Measurements from ENCODE around the gene IZUMO4.
A peak's percentile ranks its signal among the peaks of the same experiment; 100 is the strongest.

IZUMO4 gene

DNA sequence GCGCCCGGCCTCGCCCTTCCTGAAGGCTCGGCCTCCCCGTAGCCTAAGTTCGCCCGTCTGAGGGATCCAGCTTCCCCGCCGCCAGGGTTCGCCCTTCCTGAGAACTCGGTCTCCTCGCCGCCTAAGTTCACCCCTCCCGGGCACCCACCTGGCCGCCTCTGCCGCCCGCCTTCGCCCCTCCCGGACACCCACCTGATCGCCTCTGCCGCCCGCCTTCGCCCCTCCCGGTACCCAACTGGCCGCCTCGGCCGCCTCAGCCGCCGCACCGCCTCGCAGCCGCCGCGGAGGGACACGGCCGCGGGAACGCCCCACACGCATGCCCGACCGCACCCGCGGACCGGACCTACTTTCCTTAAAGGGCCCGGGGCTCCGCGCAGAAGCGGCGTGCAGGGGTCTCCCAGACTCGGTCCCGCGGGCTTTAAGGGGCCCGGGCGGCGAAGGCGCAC is 658 bp upstream of the IZUMO4 start, which contains the start of gene MOB3A:
MOB3A (minus strand) TSS at position 293 of the 446 bp plus-strand sequence. CDS start 17,766 bp downstream, outside the sequence.
- TF ChIP-seq, protein P1, sequence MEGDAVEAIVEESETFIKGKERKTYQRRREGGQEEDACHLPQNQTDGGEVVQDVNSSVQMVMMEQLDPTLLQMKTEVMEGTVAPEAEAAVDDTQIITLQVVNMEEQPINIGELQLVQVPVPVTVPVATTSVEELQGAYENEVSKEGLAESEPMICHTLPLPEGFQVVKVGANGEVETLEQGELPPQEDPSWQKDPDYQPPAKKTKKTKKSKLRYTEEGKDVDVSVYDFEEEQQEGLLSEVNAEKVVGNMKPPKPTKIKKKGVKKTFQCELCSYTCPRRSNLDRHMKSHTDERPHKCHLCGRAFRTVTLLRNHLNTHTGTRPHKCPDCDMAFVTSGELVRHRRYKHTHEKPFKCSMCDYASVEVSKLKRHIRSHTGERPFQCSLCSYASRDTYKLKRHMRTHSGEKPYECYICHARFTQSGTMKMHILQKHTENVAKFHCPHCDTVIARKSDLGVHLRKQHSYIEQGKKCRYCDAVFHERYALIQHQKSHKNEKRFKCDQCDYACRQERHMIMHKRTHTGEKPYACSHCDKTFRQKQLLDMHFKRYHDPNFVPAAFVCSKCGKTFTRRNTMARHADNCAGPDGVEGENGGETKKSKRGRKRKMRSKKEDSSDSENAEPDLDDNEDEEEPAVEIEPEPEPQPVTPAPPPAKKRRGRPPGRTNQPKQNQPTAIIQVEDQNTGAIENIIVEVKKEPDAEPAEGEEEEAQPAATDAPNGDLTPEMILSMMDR (IDR thresholded peaks at IDR 0.05; ENCODE audit: low read depth, low read length, missing control alignments): peak; percentile 39
- peak within 1 kb of the TSS; percentile 64 for H3K4me3 ChIP-seq (replicated peaks; ENCODE audit: low read depth, low read length)
- no peak for DNase-seq (ENCODE audit: extremely low read depth, low read depth)

DNA sequence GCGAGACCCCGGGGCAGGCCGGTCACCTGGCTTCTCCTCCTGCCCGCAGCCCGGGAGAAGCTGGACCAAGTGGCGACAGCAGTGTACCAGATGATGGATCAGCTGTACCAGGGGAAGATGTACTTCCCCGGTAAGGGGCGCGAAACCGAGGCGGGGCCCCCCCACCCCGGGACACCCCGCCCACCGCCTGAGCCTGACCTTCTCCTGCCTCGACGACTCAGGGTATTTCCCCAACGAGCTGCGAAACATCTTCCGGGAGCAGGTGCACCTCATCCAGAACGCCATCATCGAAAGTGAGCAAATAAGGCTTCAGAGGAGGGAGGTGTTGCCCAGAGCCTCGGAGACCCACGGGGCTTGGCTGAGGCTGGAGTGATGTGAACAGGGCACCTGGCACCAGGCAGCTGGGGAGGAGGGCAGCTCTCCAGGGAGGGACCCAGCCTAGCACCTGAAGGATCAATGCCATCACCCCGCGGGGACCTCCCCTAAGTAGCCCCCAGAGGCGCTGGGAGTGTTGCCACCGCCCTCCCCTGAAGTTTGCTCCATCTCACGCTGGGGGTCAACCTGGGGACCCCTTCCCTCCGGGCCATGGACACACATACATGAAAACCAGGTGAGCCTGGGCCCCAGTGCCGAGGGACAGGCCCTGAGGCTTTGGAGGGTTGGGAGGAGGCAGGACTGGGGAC is 629 bp downstream of the IZUMO4 start:
- no peak for DNase-seq (ENCODE audit: extremely low read depth, low read depth)
- TF ChIP-seq, protein P1 (IDR thresholded peaks at IDR 0.05; ENCODE audit: low read depth, low read length, missing control alignments): no peak
- peak overlapping the region; percentile 40 for H3K4me3 ChIP-seq (replicated peaks; ENCODE audit: low read depth, low read length)

DNA sequence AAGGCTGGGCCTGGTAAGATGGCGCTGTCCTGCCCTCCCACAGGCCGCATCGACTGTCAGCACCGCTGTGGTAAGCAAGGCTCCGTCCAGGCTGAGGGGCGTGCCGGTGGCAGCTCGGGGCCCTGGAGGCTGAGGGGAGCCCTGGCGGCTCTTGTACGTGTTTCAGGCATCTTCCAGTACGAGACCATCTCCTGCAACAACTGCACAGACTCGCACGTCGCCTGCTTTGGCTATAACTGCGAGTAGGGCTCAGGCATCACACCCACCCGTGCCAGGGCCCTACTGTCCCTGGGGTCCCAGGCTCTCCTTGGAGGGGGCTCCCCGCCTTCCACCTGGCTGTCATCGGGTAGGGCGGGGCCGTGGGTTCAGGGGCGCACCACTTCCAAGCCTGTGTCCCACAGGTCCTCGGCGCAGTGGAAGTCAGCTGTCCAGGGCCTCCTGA is 1.2 kb downstream of the IZUMO4 start:
- no peak overlapping the region for H3K4me3 ChIP-seq (replicated peaks; ENCODE audit: low read depth, low read length)
- TF ChIP-seq, protein P1 (IDR thresholded peaks at IDR 0.05; ENCODE audit: low read depth, low read length, missing control alignments): no peak
- DNase-seq (ENCODE audit: extremely low read depth, low read depth): no peak

- no peak overlapping the region for H3K4me3 ChIP-seq (replicated peaks; ENCODE audit: low read depth, low read length)
- no peak for DNase-seq (ENCODE audit: extremely low read depth, low read depth)
- TF ChIP-seq, protein P1 (IDR thresholded peaks at IDR 0.05; ENCODE audit: low read depth, low read length, missing control alignments): no peak
Observed at GRCh38 chr19:2099054-2099501, 2.4 kb downstream of the IZUMO4 start.

- H3K4me3 ChIP-seq (replicated peaks; ENCODE audit: low read depth, low read length): no peak overlapping the region
- no peak for DNase-seq (ENCODE audit: extremely low read depth, low read depth)
- TF ChIP-seq, protein P1 (IDR thresholded peaks at IDR 0.05; ENCODE audit: low read depth, low read length, missing control alignments): no peak
Observed at GRCh38 chr19:2099937-2100718, 3.4 kb downstream of the IZUMO4 start.

GRCh38 chr19:2100719-2101061 is 4.0 kb downstream of the IZUMO4 start:
- no peak overlapping the region for H3K4me3 ChIP-seq (replicated peaks; ENCODE audit: low read depth, low read length)
- TF ChIP-seq, protein P1 (IDR thresholded peaks at IDR 0.05; ENCODE audit: low read depth, low read length, missing control alignments): no peak
- no peak for DNase-seq (ENCODE audit: extremely low read depth, low read depth)
